Stomach (tissue), 9 donors: Measurements from ENCODE around the gene SMYD3. TPM values are rescaled to one million over a fixed set of nuclear protein-coding genes. Genes with fewer than 3 reads are reported as not detected.

Source experiments
- DNase-seq, 2 donors: peaks; one replicate each; pipeline versions ENCODE4 v3.0.0 to v3.0.0-alpha.2; 2013 to 2019
- H3K27ac ChIP-seq, 5 donors: fragments of 200-600 bp in 4 of 5; sonication (generic) in 4 of 5; one replicate each; pipeline ENCODE4 v1.5.1; 2013 to 2019; ENCODE audit warnings: mild to moderate bottlenecking in 1 of 5, moderate library complexity in 1 of 5
- H3K27me3 ChIP-seq, 3 donors: fragments of 200-600 bp; sonication (generic); one replicate each; pipeline ENCODE4 v1.5.1; 2017 to 2019; ENCODE audit warnings: mixed run types in 1 of 3
- H3K36me3 ChIP-seq, 4 donors: fragments of 200-600 bp; sonication (generic); 1 replicate in 3 of 4; 2 replicates in 1 of 4; pipeline ENCODE4 v1.5.1; 2016 to 2019
- H3K4me1 ChIP-seq, 4 donors: fragments of 200-600 bp; sonication (generic); one replicate each; pipeline ENCODE4 v1.5.1; 2016 to 2019
- H3K4me3 ChIP-seq, 4 donors: fragments of 200-600 bp; sonication (generic) in 3 of 4; one replicate each; pipeline ENCODE4 v1.5.1; 2016 to 2019; ENCODE audit warnings: mild to moderate bottlenecking in 1 of 4
- H3K9me3 ChIP-seq, 4 donors: fragments of 200-600 bp; sonication (generic); one replicate each; pipeline ENCODE4 v1.5.1; 2016 to 2019
- CTCF ChIP-seq, 7 experiments: fragments of 450-650 bp in 4 of 7; fragments of 200-600 bp in 3 of 7; sonication (generic) in 3 of 7; IDR thresholded peaks; one replicate each; pipeline ENCODE4 v1.5.1; 2016 to 2019; ENCODE audit warnings: antibody characterized with exemption in 7 of 7, control low read depth in 2 of 7, mild to moderate bottlenecking in 1 of 7
- EP300 ChIP-seq: sonication (generic); formaldehyde crosslinking; IDR thresholded peaks from one replicate; pipeline ENCODE4 v1.6.1; 2017; ENCODE audit warnings: antibody characterized with exemption
- POLR2A ChIP-seq, 4 donors: fragments of 450-650 bp; IDR thresholded peaks; one replicate each; pipeline ENCODE4 v1.6.1; 2016; ENCODE audit warnings: antibody characterized with exemption in 4 of 4, control low read depth in 2 of 4, mild to moderate bottlenecking in 1 of 4, moderate library complexity in 1 of 4
- POLR2AphosphoS5 ChIP-seq, 3 donors: sonication (generic); formaldehyde crosslinking; IDR thresholded peaks; one replicate each; pipeline ENCODE4 v1.6.1; 2016; ENCODE audit warnings: antibody characterized with exemption in 3 of 3
- WGBS, 5 donors: extraction: QIAGEN DNeasy Blood & Tissue Kit in 3 of 5; methylation state at CpG; one replicate each; pipeline versions ENCODE4 v1.1.5 to v1.1.7; 2013 to 2018; 5-methylcytosine and 5-hydroxymethylcytosine counted together
- intact Hi-C: fragments of 100-400 bp; cut with DNase I; formaldehyde crosslinking; loops from one replicate; pipeline ENCODE4 v1.15.1; 2023; ENCODE audit warnings: low total_unique reads
- polyA plus RNA-seq, 3 donors: library from polyadenylated mRNA; stranded (reverse); fragments of 200-250 nt; gene quantifications; one replicate each; pipeline ENCODE4 v1.2.3, GENCODE V29; 2013
- total RNA-seq, 5 donors: library from RNA; depleted of rRNA; stranded (reverse); fragments of >200 nt; gene quantifications; one replicate each; pipeline versions ENCODE4 v1.1.0 to v1.2.3, GENCODE V29; 2014 to 2016
- donor health status: healthy with polysubstance abuse.
- donor health status: Bipolar disorder and iron deficiency.
- donor health status: healthy.

The SMYD3 gene
- total and polyA plus RNA-seq, 8 donors: 6.4 to 196 (median 27.8) TPM

DNA sequence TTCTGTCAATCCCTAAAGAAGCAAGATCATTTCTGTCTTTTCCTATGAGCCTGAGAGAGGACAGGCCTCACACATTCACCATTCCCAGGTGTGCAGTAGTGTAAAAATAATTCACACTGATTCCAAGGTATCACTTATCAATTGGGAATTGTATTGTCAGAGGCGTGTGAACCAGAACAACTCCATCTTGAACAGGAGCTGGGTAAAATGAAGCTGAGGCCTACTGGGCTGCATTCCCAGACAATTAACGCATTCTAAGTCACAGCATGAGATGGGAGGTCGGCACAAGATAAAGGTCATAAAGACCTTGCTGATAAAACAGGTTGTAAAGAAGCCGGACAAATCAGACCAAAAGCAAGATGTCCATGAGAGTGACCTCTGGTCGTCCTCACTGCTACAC is 239.2 kb downstream of the SMYD3 start:
- intact Hi-C loops: no loop called here
- Histone ChIP-seq H3K27ac (no peak overlapping the region), H3K36me3 (no peaks in the 10 kb centered on the region), H3K27me3 (no peaks in the 10 kb centered on the region), H3K4me3 (no peak overlapping the region), H3K9me3 (no peaks in the 10 kb centered on the region), H3K4me1 (no peaks in the 10 kb centered on the region)
- no peak for DNase-seq
- no peak for TF ChIP-seq POLR2AphosphoS5 (IDR thresholded peaks at IDR 0.05)
- TF ChIP-seq POLR2A (IDR thresholded peaks at IDR 0.05): no peak
- TF ChIP-seq EP300: no peak
- TF ChIP-seq CTCF (IDR thresholded peaks at IDR 0.05): no peak
- 69 to 82% (median 79%) methylated on average over 5 of the region's 5 CpGs for WGBS, 5 donors

- TF ChIP-seq POLR2AphosphoS5 (IDR thresholded peaks at IDR 0.05) (no peak), EP300 (no peak), CTCF (IDR thresholded peaks at IDR 0.05) (no peak), POLR2A (IDR thresholded peaks at IDR 0.05) (no peak)
- Histone ChIP-seq H3K9me3 (no peaks in the 10 kb centered on the region), H3K27ac (no peak overlapping the region), H3K4me1 (no peaks in the 10 kb centered on the region), H3K4me3 (no peak overlapping the region), H3K27me3 (no peaks in the 10 kb centered on the region), H3K36me3 (no peaks in the 10 kb centered on the region)
- no peak for DNase-seq
- WGBS, 5 donors: 71 to 79% (median 75%) methylated on average over 3 of the region's 3 CpGs
- intact Hi-C loops: no loop called here
Measured at GRCh38 chr1:246267426-246267825, 239.7 kb downstream of the SMYD3 start.

GRCh38 chr1:246265481-246265880 is 241.6 kb downstream of the SMYD3 start:
- no peak for DNase-seq
- H3K36me3 ChIP-seq: no peaks in the 10 kb centered on the region
- no peak overlapping the region for H3K27ac ChIP-seq
- intact Hi-C loops: no loop called here
- no peaks in the 10 kb centered on the region for H3K4me1 ChIP-seq
- TF ChIP-seq POLR2AphosphoS5 (IDR thresholded peaks at IDR 0.05) (no peak), CTCF (IDR thresholded peaks at IDR 0.05) (no peak), POLR2A (IDR thresholded peaks at IDR 0.05) (no peak), EP300 (no peak)
- WGBS, 5 donors: 85 to 93% (median 88%) methylated on average over 2 of the region's 2 CpGs
- no peaks in the 10 kb centered on the region for H3K9me3 ChIP-seq
- H3K27me3 ChIP-seq: no peaks in the 10 kb centered on the region
- H3K4me3 ChIP-seq: no peak overlapping the region

DNA sequence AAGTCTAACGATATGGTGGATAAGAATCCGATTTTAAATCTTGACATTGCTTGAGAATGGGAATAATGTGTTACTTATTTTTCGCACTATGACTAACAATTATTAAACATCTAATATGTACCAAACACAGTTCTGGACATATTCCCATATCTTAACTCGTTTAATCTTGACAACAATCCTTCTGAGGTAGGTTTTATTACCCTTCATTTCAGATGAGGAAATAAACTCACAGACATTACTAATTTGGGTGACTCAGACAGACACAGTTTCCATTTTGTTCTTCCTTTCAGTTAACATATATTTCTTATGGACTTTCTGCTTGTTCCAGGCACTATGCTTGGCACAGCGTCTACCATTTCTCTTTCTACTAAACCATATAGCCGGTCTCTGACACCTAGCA is 244.8 kb downstream of the SMYD3 start:
- Histone ChIP-seq H3K36me3 (no peaks in the 10 kb centered on the region), H3K4me1 (no peaks in the 10 kb centered on the region), H3K9me3 (peaks cover 0 to 19% (median 5%) of the 10 kb centered on the region in 4 donors), H3K27me3 (no peaks in the 10 kb centered on the region), H3K4me3 (no peak overlapping the region), H3K27ac (no peak overlapping the region)
- TF ChIP-seq EP300 (no peak), POLR2AphosphoS5 (IDR thresholded peaks at IDR 0.05) (no peak), POLR2A (IDR thresholded peaks at IDR 0.05) (no peak), CTCF (IDR thresholded peaks at IDR 0.05) (no peak)
- DNase-seq: no peak
- WGBS, 5 donors: 71 to 84% (median 77%) methylated on average over 6 of the region's 6 CpGs
- intact Hi-C loops: no loop called here
